ENCODE data around the gene COX4I1.
A peak's percentile ranks its signal among the peaks of the same experiment; 100 is the strongest.

The COX4I1 gene

DNA sequence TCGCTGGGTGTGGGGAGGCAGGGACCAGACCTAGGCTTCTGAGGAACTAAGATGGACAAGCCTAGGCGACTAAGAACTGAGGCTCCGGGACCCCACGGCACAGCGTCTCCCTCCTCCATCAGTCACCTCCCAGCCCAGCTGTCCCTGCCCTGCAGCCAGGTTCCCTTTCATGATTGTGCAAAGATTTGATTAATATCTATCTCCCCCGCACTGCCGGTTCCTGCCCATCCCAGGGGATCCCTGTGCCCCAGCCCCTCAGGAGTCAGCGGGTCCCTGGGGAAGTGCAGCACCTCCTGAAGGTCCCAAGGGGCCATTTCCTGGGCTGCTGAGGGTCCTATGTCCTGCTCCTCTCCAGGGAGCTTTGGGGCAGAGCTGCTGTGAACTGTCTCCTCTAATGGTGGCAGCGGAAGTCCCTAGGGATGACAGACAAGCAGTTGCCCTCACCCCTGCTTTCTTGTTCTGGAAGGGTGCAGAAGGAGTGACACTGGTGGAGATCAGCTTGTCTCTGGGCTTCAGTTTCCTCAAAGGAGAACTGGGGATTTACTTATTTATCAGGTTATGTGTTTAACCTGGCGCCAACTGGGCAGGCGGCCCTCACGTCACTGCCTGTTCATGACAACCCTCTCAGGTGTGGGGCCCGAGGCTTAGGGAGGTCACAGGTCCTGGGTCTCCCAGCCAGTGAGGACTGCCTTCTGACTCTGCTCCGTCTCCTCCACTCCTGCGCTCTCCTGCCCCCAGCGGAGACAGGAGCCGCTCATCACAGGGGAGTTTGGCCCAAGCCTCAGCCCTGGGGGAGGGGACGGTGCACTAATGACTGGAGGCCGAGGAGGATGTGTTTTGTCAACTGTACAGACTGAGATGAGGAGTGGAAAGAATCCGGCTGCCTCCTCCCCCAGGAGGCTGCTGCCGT is 46.7 kb upstream of the COX4I1 start:
- peak; percentile 50 for TF ChIP-seq CTCF (IDR thresholded peaks at IDR 0.05; ENCODE audit: low read depth, low read length)
- no peak overlapping the region for H3K4me3 ChIP-seq (replicated peaks in 1 of 2; ENCODE audit: low read depth in 2 of 2, low read length in 2 of 2)
- peak; percentile 57 to 60 for DNase-seq (ENCODE audit: low read depth in 2 of 2)

- no peak for DNase-seq (ENCODE audit: low read depth in 2 of 2)
- no peak overlapping the region for H3K4me3 ChIP-seq (replicated peaks in 1 of 2; ENCODE audit: low read depth in 2 of 2, low read length in 2 of 2)
- no peak for TF ChIP-seq CTCF (IDR thresholded peaks at IDR 0.05; ENCODE audit: low read depth, low read length)
Observed at GRCh38 chr16:85753559-85753958, 45.9 kb upstream of the COX4I1 start.

GRCh38 chr16:85753976-85754375 is 45.5 kb upstream of the COX4I1 start:
- no peak for TF ChIP-seq CTCF (IDR thresholded peaks at IDR 0.05; ENCODE audit: low read depth, low read length)
- H3K4me3 ChIP-seq (replicated peaks in 1 of 2; ENCODE audit: low read depth in 2 of 2, low read length in 2 of 2), result no peak overlapping the region
- DNase-seq (ENCODE audit: low read depth in 2 of 2), result no peak

GRCh38 chr16:85754413-85754812 is 45.1 kb upstream of the COX4I1 start:
- no peak for TF ChIP-seq CTCF (IDR thresholded peaks at IDR 0.05; ENCODE audit: low read depth, low read length)
- H3K4me3 ChIP-seq (replicated peaks in 1 of 2; ENCODE audit: low read depth in 2 of 2, low read length in 2 of 2), result no peak overlapping the region
- no peak for DNase-seq (ENCODE audit: low read depth in 2 of 2)

GRCh38 chr16:85755929-85756768 is 43.3 kb upstream of the COX4I1 start:
- TF ChIP-seq CTCF (IDR thresholded peaks at IDR 0.05; ENCODE audit: low read depth, low read length), result no peak
- no peak overlapping the region for H3K4me3 ChIP-seq (replicated peaks in 1 of 2; ENCODE audit: low read depth in 2 of 2, low read length in 2 of 2)
- no peak for DNase-seq (ENCODE audit: low read depth in 2 of 2)

DNA sequence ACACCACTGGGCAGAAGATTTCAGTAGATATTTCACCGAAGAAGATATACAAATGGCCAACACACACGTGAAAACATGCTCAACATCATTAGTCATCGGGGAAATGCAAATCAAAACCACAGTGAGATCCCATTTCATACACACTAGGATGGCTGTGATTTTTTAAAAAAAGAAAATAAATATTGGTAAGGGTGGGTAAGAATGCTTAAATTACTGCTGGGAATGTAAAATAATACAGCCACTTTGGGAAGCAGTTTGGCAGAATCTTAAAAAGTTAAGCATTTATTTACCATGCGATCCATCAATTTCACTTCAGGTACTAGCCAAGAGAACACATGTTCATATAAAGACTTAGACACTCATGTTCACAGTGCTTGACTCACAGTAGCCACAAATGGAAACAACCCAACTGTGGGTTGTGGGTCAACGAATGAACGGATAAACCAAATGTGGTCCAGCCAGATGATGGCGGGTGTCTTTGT is 42.1 kb upstream of the COX4I1 start:
- TF ChIP-seq CTCF (IDR thresholded peaks at IDR 0.05; ENCODE audit: low read depth, low read length), result no peak
- no peak overlapping the region for H3K4me3 ChIP-seq (replicated peaks in 1 of 2; ENCODE audit: low read depth in 2 of 2, low read length in 2 of 2)
- peak in 1 of 2 donors; percentile 59 for DNase-seq (ENCODE audit: low read depth in 2 of 2)

Data from cardiac fibroblast (primary cell).